AG04450 (cell line): ENCODE results near the gene EPB41L2. TPM values are rescaled to one million over a fixed set of nuclear protein-coding genes. Genes with fewer than 3 reads are reported as not detected.

ENCODE experiments used
- CTCF ChIA-PET: fragments of 300-600, 350-600 bp; formaldehyde crosslinking; extraction: SDS; loops from one replicate; lab custom pipeline; 2022; ENCODE audit warnings: antibody characterized with exemption, inconsistent platforms; lab: Charles Lee
- POLR2A ChIA-PET: fragments of 350-600 bp; formaldehyde crosslinking; extraction: SDS; loops from one replicate; lab custom pipeline; 2021; ENCODE audit warnings: antibody characterized with exemption, inconsistent platforms; lab: Yijun Ruan, JAX
- DNase-seq: peaks from one replicate; pipeline ENCODE4 v3.0.0-alpha.2; 2011; ENCODE audit warnings: low read depth, low spot score
- H3K27ac ChIP-seq: one replicate; pipeline ENCODE4 v1.5.1; 2012; ENCODE audit warnings: low read depth, low read length, control low read depth
- H3K27me3 ChIP-seq: one replicate; pipeline ENCODE4 v1.6.0; 2012; ENCODE audit warnings: low read length; ENCODE audit not compliant: control insufficient read depth, insufficient read depth
- H3K4me3 ChIP-seq: 2 replicates; pipeline ENCODE4 v1.5.1; 2011; ENCODE audit warnings: mild to moderate bottlenecking, low read depth, low read length, control low read depth
- H3K9me3 ChIP-seq: 2 replicates; pipeline ENCODE4 v1.5.1; 2012; ENCODE audit warnings: low read length; ENCODE audit not compliant: control insufficient read depth, insufficient read depth
- CTCF ChIP-seq: IDR thresholded peaks from 2 replicates; pipeline ENCODE4 v1.5.1; 2011; ENCODE audit warnings: low read depth, low read length, control low read depth, inconsistent platforms
- polyA plus RNA-seq: library from polyadenylated mRNA; depleted of rRNA; stranded (reverse); fragments of >200 nt; gene quantifications from 2 replicates; pipeline ENCODE4 v1.2.3, GENCODE V29; 2011

EPB41L2 gene
- polyA plus RNA-seq, 1 experiment = 165 TPM

GRCh38 chr6:130858498-130859160 is 204.4 kb downstream of the EPB41L2 start:
- ChIA-PET CTCF (interaction anchor here (1.0 to 1.4 kb wide), 2 partner anchors 27 to 811 kb away, joined by 4 read pairs; no protein-coding TSS in a partner anchor), POLR2A (no interaction called here)
- H3K4me3 ChIP-seq = no peak overlapping the region
- H3K27ac ChIP-seq = no peak overlapping the region
- H3K9me3 ChIP-seq = no peaks in the 10 kb centered on the region
- TF ChIP-seq CTCF = no peak
- no peaks in the 10 kb centered on the region for H3K27me3 ChIP-seq
- no peak for DNase-seq

DNA sequence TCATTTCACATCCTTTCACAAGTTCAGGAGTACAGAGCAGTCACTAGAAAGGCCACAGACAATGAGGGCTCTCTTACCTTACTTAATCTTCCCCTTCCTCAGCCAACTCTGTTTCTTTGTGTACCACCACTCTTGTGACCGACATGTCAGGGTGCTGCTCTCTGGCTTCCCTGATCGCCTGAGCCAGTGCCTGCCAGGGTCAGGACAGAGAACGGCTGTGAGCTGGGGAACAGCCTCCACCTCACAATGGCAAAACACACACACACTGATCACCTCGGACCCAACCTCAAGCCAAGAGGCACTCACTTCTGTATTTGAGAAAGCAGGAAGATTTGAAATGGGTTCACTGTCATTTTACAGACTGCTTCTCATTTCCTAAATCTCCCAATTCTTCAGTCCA is 205.0 kb downstream of the EPB41L2 start:
- Histone ChIP-seq H3K27ac (no peak overlapping the region), H3K4me3 (no peak overlapping the region), H3K27me3 (no peaks in the 10 kb centered on the region), H3K9me3 (no peaks in the 10 kb centered on the region)
- ChIA-PET CTCF (interaction anchor here (1.0 kb wide), 1 partner anchor 810 kb away, joined by 4 read pairs; no protein-coding TSS in a partner anchor), POLR2A (no interaction called here)
- no peak for DNase-seq
- no peak for TF ChIP-seq CTCF

DNA sequence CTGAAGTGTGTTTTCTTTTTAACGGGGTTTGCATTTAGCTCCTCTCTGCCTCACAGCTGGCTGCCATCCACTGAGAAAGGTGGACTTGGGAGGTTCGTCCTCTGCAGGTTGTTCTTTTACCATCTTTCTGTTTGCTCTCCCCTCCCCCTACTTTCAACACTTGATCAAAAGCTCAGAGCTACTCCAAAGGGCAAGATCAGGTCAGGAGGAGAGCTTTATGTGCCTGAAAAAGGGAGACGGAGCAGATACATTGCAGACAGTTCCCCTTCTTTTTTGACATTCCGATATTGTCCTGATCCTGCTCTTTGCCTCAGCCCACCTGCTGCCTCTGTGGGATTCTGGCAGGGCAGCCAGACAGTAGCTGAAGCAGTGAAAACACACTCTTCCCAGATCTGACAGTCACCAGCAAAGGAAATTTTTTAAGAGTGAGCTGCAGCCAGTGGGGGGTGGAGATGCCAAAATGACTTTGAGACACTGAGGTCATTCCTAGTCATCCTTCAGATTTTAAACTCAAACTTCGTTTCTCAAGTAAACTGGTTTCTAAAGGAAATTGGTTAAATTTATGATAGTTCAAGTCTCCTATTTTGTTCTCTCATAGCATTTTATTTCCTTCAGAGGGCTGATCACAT is 209.4 kb downstream of the EPB41L2 start:
- no peaks in the 10 kb centered on the region for H3K9me3 ChIP-seq
- no peaks in the 10 kb centered on the region for H3K27me3 ChIP-seq
- no peak for TF ChIP-seq CTCF
- H3K27ac ChIP-seq = no peak overlapping the region
- ChIA-PET POLR2A (no interaction called here), CTCF (interaction anchor here (0.8 kb wide), 1 partner anchor 261 kb away, joined by 3 read pairs; no protein-coding TSS in a partner anchor)
- DNase-seq = no peak
- H3K4me3 ChIP-seq = no peak overlapping the region

GRCh38 chr6:130852844-130853554 is 210.0 kb downstream of the EPB41L2 start:
- DNase-seq = no peak
- Histone ChIP-seq H3K27me3 (no peaks in the 10 kb centered on the region), H3K27ac (no peak overlapping the region), H3K4me3 (no peak overlapping the region), H3K9me3 (no peaks in the 10 kb centered on the region)
- ChIA-PET POLR2A (no interaction called here), CTCF (interaction anchor here (0.8 kb wide), 1 partner anchor 262 kb away, joined by 3 read pairs; no protein-coding TSS in a partner anchor)
- TF ChIP-seq CTCF = no peak
